IMR-90 (cell line): ENCODE results near the gene DENND1A.

Experiments
- POLR2A ChIP-seq: IDR thresholded peaks from 2 replicates; pipeline ENCODE4 v1.6.1; 2012; ENCODE audit warnings: mild to moderate bottlenecking, low read depth, low read length
- RFX5 ChIP-seq: IDR thresholded peaks from 2 replicates; pipeline ENCODE4 v1.8.0; 2012; ENCODE audit warnings: low read depth, mild to moderate bottlenecking, low read length, moderate library complexity
- TF ChIP-seq, protein P1 (sequence below): conservative IDR thresholded peaks from 2 replicates; pipeline ENCODE4 v1.5.1; 2012; ENCODE audit warnings: mild to moderate bottlenecking, low read depth, low read length, improper control_type of control experiment
- TF ChIP-seq, protein P2 (sequence below): fragments of 150-350 bp; IDR thresholded peaks from 2 replicates; pipeline ENCODE4 v1.6.1; 2017; ENCODE audit warnings: mild to moderate bottlenecking, antibody characterized with exemption, low read length, low read depth
- TF ChIP-seq, protein P3 (sequence below): fragments of 150-350 bp; IDR thresholded peaks from 2 replicates; pipeline ENCODE4 v1.6.1; 2016; ENCODE audit warnings: low read depth, mild to moderate bottlenecking, low read length, moderate library complexity, borderline replicate concordance

DNA sequence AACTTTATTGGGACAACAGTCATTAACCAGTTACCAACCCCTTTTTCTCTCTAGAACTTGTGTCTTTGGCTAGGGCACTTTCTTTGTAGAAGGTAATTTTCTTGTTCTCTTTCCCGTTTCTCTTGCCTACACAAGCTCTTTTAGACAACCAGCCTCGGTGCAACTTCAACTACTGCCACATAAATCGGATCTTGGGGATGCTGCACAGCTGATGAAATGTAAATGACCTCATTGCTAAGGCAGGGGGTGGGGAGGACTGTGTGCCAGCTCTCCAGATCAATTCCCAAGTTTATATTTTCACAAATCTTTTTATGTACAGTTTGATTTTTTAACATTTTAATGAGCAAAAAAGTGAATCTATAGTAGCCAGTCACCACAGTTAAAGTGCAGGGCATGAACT, 157.6 kb downstream of the DENND1A start:
- TF ChIP-seq, protein P1, sequence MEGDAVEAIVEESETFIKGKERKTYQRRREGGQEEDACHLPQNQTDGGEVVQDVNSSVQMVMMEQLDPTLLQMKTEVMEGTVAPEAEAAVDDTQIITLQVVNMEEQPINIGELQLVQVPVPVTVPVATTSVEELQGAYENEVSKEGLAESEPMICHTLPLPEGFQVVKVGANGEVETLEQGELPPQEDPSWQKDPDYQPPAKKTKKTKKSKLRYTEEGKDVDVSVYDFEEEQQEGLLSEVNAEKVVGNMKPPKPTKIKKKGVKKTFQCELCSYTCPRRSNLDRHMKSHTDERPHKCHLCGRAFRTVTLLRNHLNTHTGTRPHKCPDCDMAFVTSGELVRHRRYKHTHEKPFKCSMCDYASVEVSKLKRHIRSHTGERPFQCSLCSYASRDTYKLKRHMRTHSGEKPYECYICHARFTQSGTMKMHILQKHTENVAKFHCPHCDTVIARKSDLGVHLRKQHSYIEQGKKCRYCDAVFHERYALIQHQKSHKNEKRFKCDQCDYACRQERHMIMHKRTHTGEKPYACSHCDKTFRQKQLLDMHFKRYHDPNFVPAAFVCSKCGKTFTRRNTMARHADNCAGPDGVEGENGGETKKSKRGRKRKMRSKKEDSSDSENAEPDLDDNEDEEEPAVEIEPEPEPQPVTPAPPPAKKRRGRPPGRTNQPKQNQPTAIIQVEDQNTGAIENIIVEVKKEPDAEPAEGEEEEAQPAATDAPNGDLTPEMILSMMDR = no peak
- TF ChIP-seq, protein P2, sequence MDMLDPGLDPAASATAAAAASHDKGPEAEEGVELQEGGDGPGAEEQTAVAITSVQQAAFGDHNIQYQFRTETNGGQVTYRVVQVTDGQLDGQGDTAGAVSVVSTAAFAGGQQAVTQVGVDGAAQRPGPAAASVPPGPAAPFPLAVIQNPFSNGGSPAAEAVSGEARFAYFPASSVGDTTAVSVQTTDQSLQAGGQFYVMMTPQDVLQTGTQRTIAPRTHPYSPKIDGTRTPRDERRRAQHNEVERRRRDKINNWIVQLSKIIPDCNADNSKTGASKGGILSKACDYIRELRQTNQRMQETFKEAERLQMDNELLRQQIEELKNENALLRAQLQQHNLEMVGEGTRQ = no peak
- no peak for TF ChIP-seq RFX5
- TF ChIP-seq POLR2A = no peak
- TF ChIP-seq, protein P3, sequence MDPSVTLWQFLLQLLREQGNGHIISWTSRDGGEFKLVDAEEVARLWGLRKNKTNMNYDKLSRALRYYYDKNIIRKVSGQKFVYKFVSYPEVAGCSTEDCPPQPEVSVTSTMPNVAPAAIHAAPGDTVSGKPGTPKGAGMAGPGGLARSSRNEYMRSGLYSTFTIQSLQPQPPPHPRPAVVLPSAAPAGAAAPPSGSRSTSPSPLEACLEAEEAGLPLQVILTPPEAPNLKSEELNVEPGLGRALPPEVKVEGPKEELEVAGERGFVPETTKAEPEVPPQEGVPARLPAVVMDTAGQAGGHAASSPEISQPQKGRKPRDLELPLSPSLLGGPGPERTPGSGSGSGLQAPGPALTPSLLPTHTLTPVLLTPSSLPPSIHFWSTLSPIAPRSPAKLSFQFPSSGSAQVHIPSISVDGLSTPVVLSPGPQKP = no peak
